Activated CD4-positive, alpha-beta T cell treated with anti-CD3 and anti-CD28 coated beads for 4 hours (primary cell): ENCODE results near the gene FOXC1.

Experiments
- DNase-seq, 2 donors: peaks; one replicate each; pipeline ENCODE4 v3.0.0-alpha.2; 2020

Gene FOXC1

GRCh38 chr6:1600063-1600763 lies 9.5 kb upstream of the FOXC1 start:
- no peak for DNase-seq

- no peak for DNase-seq
Measured at GRCh38 chr6:1600764-1601157, 9.0 kb upstream of the FOXC1 start.

- no peak for DNase-seq
Measured at GRCh38 chr6:1601158-1602048, 8.3 kb upstream of the FOXC1 start.

GRCh38 chr6:1602049-1602713 lies 7.5 kb upstream of the FOXC1 start:
- DNase-seq = no peak

- DNase-seq = no peak
Measured at GRCh38 chr6:1603708-1604107, 6.0 kb upstream of the FOXC1 start.

GRCh38 chr6:1604158-1605003 lies 5.3 kb upstream of the FOXC1 start:
- DNase-seq = peak; percentile 60

GRCh38 chr6:1605004-1605892 lies 4.5 kb upstream of the FOXC1 start:
- no peak for DNase-seq

GRCh38 chr6:1605893-1606779 lies 3.6 kb upstream of the FOXC1 start:
- no peak for DNase-seq

GRCh38 chr6:1606780-1607515 lies 2.8 kb upstream of the FOXC1 start:
- DNase-seq = no peak

GRCh38 chr6:1607516-1608221 lies 2.0 kb upstream of the FOXC1 start:
- no peak for DNase-seq

- DNase-seq = no peak
Measured at GRCh38 chr6:1608222-1609040, 1.3 kb upstream of the FOXC1 start.

- DNase-seq = no peak
Measured at GRCh38 chr6:1609041-1609647, 571 bp upstream of the FOXC1 start.

GRCh38 chr6:1610497-1611321 lies 994 bp downstream of the FOXC1 start:
- no peak for DNase-seq

GRCh38 chr6:1611322-1611571 lies 1.5 kb downstream of the FOXC1 start:
- DNase-seq = no peak

- DNase-seq = no peak
Measured at GRCh38 chr6:1611572-1612298, 2.0 kb downstream of the FOXC1 start.

- DNase-seq = no peak
Measured at GRCh38 chr6:1612299-1612973, 2.7 kb downstream of the FOXC1 start.
